DOHH2 (cell line): ENCODE data around the gene ZC3H14.
"Not testable (repeated sequence)": the region's sequence is repeated elsewhere in the genome, so short reads cannot be mapped to it uniquely, and the experiment has no call there.

Experiments
- H3F3A ChIP-seq: fragments of 200-600 bp; sonication (generic), shearing (Covaris generic); 2 replicates; pipeline ENCODE4 v1.6.0; 2016; ENCODE audit warnings: antibody characterized with exemption, mild to moderate bottlenecking; ENCODE audit not compliant: control insufficient read depth, insufficient read depth
- H3K27ac ChIP-seq: fragments of 200-600 bp; sonication (generic); 2 replicates; pipeline ENCODE4 v1.5.1; 2014; ENCODE audit warnings: low read depth, mild to moderate bottlenecking, low read length, moderate library complexity
- H3K27me3 ChIP-seq: fragments of 200-600 bp; sonication (generic); 2 replicates; pipeline ENCODE4 v1.6.1; 2014; ENCODE audit warnings: mild to moderate bottlenecking, low read length, mixed read lengths; ENCODE audit not compliant: control insufficient read depth
- H3K36me3 ChIP-seq: fragments of 200-600 bp; sonication (generic); 2 replicates; pipeline ENCODE4 v1.6.1; 2014; ENCODE audit warnings: mild to moderate bottlenecking, low read length, moderate library complexity, mixed read lengths; ENCODE audit not compliant: control insufficient read depth
- H3K4me1 ChIP-seq: fragments of 200-600 bp; sonication (generic); 2 replicates; pipeline ENCODE4 v1.6.1; 2014; ENCODE audit warnings: mild to moderate bottlenecking, low read length, mixed read lengths; ENCODE audit not compliant: control insufficient read depth
- H3K4me2 ChIP-seq: fragments of 200-600 bp; sonication (generic); 2 replicates; pipeline ENCODE4 v1.6.0; 2014; ENCODE audit warnings: mild to moderate bottlenecking, low read length, moderate library complexity
- H3K4me3 ChIP-seq: fragments of 200-600 bp; sonication (generic); 2 replicates; pipeline ENCODE4 v1.5.1; 2014; ENCODE audit warnings: mild to moderate bottlenecking, low read length, mixed read lengths
- H3K79me2 ChIP-seq: fragments of 200-600 bp; sonication (generic); 2 replicates; pipeline ENCODE4 v1.6.1; 2014; ENCODE audit warnings: mild to moderate bottlenecking, low read length, mixed read lengths; ENCODE audit not compliant: control insufficient read depth
- H3K9me2 ChIP-seq: fragments of 200-600 bp; sonication (generic); replicated peaks from 2 replicates; pipeline ENCODE4 v1.6.1; 2014; ENCODE audit warnings: mild to moderate bottlenecking, low read length, mixed read lengths; ENCODE audit not compliant: control insufficient read depth
- H3K9me3 ChIP-seq: fragments of 200-600 bp; sonication (generic); 2 replicates; pipeline ENCODE4 v1.6.1; 2014; ENCODE audit warnings: antibody characterized with exemption, low read length, mixed read lengths; ENCODE audit not compliant: control insufficient read depth, insufficient read depth
- H4K20me1 ChIP-seq: fragments of 200-600 bp; sonication (generic); 2 replicates; pipeline ENCODE4 v1.6.0; 2014; ENCODE audit warnings: low read depth, mild to moderate bottlenecking, antibody characterized with exemption, low read length, moderate library complexity; ENCODE audit not compliant: control insufficient read depth, insufficient read depth
- CTCF ChIP-seq: fragments of 200-600 bp; sonication (generic); IDR thresholded peaks from one replicate; pipeline ENCODE4 v1.5.1; 2014; ENCODE audit warnings: antibody characterized with exemption, mild to moderate bottlenecking, low read depth, low read length; ENCODE audit not compliant: poor library complexity, severe bottlenecking
- EZH2phosphoT487 ChIP-seq: fragments of 200-600 bp; sonication (generic); IDR thresholded peaks from 2 replicates; pipeline ENCODE4 v1.6.1; 2017; ENCODE audit warnings: borderline replicate concordance, mild to moderate bottlenecking, antibody characterized with exemption, low read length, moderate library complexity, mixed read lengths

ZC3H14 gene

GRCh38 chr14:88522393-88522792 lies 40.4 kb upstream of the ZC3H14 start:
- Histone ChIP-seq H4K20me1 (no peaks in the 10 kb centered on the region), H3K4me1 (no peaks in the 10 kb centered on the region), H3K36me3 (no peaks in the 10 kb centered on the region), H3K79me2 (no peaks in the 10 kb centered on the region), H3K9me3 (no peaks in the 10 kb centered on the region), H3K9me2 (no peaks in the 10 kb centered on the region), H3K4me3 (no peak overlapping the region), H3K27ac (no peak overlapping the region), H3F3A (no peaks in the 10 kb centered on the region), H3K27me3 (no peaks in the 10 kb centered on the region), H3K4me2 (no peak overlapping the region)
- TF ChIP-seq CTCF (no peak), EZH2phosphoT487 (no peak)

GRCh38 chr14:88529889-88530288 lies 32.9 kb upstream of the ZC3H14 start:
- H3K4me3 ChIP-seq, H3K27me3 ChIP-seq, H3K9me3 ChIP-seq, H3K36me3 ChIP-seq, H3K4me1 ChIP-seq, H3K9me2 ChIP-seq, H4K20me1 ChIP-seq, H3K27ac ChIP-seq, H3K4me2 ChIP-seq, H3K79me2 ChIP-seq, H3F3A ChIP-seq: not testable (repeated sequence)

- H3F3A ChIP-seq = no peaks in the 10 kb centered on the region
- no peaks in the 10 kb centered on the region for H3K27me3 ChIP-seq
- no peak for TF ChIP-seq EZH2phosphoT487
- TF ChIP-seq CTCF = no peak
- no peak overlapping the region for H3K4me2 ChIP-seq
- no peaks in the 10 kb centered on the region for H3K4me1 ChIP-seq
- H3K27ac ChIP-seq = no peak overlapping the region
- H4K20me1 ChIP-seq = no peaks in the 10 kb centered on the region
- no peaks in the 10 kb centered on the region for H3K36me3 ChIP-seq
- no peaks in the 10 kb centered on the region for H3K9me3 ChIP-seq
- no peak overlapping the region for H3K4me3 ChIP-seq
- H3K9me2 ChIP-seq = no peaks in the 10 kb centered on the region
- no peaks in the 10 kb centered on the region for H3K79me2 ChIP-seq
These were observed 29.7 kb upstream of the ZC3H14 start for GRCh38 chr14:88533064-88533602.

GRCh38 chr14:88535149-88535548 lies 27.7 kb upstream of the ZC3H14 start:
- H3K4me2 ChIP-seq = no peak overlapping the region
- no peaks in the 10 kb centered on the region for H3K27me3 ChIP-seq
- H3K4me1 ChIP-seq = no peaks in the 10 kb centered on the region
- no peak overlapping the region for H3K27ac ChIP-seq
- no peaks in the 10 kb centered on the region for H3K79me2 ChIP-seq
- H3K9me3 ChIP-seq = no peaks in the 10 kb centered on the region
- no peaks in the 10 kb centered on the region for H3K36me3 ChIP-seq
- H3F3A ChIP-seq = no peaks in the 10 kb centered on the region
- no peaks in the 10 kb centered on the region for H3K9me2 ChIP-seq
- TF ChIP-seq CTCF (no peak), EZH2phosphoT487 (no peak)
- H4K20me1 ChIP-seq = no peaks in the 10 kb centered on the region
- H3K4me3 ChIP-seq = no peak overlapping the region
